NOMO-1 (cell line): ENCODE data around the gene TARDBP.
"Not testable (repeated sequence)": the region's sequence is repeated elsewhere in the genome, so short reads cannot be mapped to it uniquely, and the experiment has no call there.

Source experiments
- DNase-seq, 2 experiments: peaks; one replicate each; lab custom pipeline; 2025; ENCODE audit not compliant: unreplicated experiment in 2 of 2; lab: John Stamatoyannopoulos, UW

TARDBP gene

DNA sequence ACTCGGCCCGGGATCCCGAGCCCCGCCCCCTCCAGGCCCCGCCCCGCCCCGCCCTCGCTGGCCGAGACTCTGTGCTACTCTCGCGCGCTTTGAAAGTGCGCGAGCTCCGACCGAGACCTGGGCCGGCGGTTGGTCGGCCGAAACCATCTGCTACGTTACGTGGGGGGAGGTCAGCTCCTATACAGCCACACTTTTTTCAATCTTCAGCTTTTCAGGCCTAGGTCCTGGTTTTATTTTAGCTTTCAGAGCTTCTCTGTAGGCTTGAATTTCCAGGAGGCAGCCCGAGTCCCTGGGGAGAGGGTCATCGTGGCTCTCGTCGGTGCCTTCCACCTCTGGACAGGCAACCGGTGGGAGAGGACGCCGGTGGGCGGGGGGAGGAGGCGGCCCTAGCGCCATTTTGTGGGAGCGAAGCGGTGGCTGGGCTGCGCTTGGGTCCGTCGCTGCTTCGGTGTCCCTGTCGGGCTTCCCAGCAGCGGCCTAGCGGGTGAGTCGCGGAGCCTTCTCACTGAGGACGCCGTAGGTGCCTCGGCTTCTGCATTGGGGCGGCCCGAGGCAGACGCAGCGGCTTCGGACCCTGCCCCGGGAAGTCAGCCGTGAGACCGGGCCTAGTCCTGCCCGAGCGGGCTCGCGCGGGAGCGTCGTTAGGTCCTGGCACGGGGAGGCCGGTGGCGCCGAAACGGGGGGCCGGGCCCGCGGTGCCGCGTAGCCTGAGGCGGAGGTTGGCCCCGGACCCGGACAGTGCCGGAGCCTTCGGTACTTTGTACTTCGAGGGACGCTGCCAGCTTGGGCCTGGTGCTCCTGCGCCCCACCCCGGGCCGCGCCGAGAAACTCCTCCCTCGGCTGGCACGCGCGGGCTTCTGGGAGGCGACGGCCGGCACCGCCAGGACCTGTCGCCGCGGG is at the start of gene TARDBP:
TARDBP (plus strand) TSS at position 395 of the 900 bp plus-strand sequence. CDS start 1,074 bp downstream, outside the sequence.
- peak; percentile 78 to 86 for DNase-seq

GRCh38 chr1:10965546-10966226 is 46.8 kb upstream of the TARDBP start:
- peak; percentile 65 to 67 for DNase-seq

GRCh38 chr1:10967090-10967489 is 45.4 kb upstream of the TARDBP start:
- no peak for DNase-seq

DNA sequence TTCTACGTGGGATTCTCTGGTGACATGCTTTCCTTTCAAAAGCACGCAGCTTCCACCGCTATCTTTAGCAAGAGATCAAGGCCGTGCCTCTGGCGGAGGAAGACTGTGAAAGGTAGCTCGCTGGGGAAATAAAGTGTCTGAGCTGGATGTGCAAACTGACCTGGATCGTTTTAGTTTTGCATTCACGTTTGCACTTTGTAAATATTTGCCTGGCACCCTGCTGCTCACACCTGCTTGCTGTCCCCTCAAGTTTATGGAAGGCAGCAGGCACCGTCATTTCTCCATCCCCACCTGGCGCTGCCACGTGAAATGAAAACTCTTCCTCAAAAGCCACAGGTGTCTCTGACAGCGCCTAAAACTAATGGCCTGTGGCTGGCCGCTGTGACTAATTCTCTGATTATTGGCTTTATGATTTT is 44.0 kb upstream of the TARDBP start:
- DNase-seq, result no peak

- DNase-seq, result peak in 1 of 2 experiments; percentile 43
Observed at GRCh38 chr1:10969267-10969970, 43.0 kb upstream of the TARDBP start.

GRCh38 chr1:10969971-10970332 is 42.5 kb upstream of the TARDBP start:
- no peak for DNase-seq

DNA sequence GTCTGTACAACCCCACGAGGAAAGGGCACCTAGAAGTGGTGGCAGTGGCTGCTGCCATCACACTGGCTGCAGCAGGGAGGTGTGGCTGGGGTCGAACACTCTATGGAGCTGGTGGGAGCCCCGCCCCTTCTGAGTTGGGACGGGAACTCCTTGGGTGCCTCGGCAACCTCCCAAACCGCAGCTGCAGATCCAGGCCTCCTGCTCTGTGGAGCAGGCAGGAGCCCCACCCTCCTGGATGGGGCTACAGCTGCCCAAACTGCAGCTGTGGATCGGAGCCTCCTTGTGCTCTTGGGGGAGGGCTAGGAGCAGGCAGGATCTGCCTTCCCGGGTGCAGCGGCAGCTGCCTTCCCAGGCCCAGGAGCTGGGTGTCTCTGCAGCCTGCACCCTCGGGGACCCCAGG is 38.9 kb upstream of the TARDBP start:
- DNase-seq, result no peak

- no peak for DNase-seq
Observed at GRCh38 chr1:10973956-10974881, 38.2 kb upstream of the TARDBP start.

DNA sequence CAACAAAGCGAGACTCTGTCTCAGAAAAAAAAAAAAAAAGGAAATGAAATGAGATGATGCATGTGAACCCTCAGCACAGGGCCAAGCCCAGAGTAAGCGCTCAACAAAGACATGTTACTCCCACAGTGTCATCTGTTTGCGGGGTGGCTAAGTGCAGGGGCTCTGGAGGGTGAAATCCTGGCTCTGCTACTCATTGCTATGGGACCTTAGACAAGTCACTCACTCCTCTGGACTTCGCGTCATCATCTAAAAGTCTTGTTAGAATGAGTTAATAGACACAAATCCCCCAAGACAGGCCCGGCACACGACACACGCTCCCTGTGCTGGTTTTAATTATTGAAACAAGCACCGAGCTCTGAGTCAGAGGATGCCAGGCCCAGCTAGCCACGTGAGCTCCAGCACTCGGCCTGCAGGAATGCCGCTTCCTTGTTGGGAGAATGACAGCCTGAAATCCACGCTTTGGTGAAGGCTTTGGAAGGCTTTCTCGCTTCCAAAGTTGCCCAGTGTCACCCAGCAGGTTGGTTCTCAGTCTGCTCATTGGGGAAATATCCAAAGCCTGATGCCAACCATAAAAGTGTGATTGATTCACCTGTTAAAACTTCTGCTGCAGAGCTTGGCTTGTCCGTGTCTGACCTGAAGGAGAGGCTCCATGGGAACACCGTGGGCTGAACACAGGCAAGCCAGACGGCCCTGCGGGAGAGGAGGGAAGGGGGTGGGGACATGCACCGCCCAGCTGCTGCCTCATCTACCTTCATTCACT is 36.7 kb upstream of the TARDBP start:
- no peak for DNase-seq

DNA sequence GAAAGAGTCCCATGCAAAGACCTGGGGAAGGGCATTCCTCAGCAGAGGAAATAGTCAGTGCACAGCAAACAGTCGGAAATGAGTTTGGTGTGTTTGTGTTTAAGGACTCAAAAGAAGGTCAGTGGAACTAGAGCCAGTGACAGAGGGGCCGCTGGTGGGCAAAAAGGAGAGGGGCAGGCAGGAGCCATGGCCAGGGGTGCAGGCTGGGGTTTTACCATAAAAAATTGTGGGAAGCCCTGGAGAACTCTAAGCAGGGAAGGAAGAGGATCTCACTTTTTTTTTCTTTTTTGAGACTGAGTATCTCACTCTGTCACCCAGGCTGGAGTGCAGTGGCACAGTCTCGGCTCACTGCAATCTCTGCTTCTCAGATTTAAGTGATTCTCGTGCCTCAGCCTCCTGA is 33.7 kb upstream of the TARDBP start:
- DNase-seq, result no peak

DNA sequence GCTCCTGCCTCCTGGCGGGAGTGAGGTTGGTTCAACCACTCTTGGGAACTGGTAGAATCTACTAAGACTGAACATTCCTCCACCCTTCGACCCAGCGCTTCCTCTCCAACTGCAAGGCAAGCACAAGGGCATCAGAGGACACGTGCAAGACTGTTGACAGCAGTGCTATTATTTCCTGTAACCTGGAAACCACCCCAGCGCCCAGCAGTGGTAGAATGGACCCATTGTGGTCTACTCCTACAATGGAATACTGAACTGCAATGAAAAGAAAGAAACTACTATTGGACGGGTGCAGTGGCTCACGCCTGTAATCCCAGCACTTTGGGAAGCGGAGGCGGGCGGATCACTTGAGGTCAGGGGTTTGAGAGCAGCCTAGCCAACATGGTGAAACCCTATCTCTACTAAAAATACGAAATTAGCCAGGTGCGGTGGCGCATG is 33.0 kb upstream of the TARDBP start:
- DNase-seq, result no peak

- no peak for DNase-seq
Observed at GRCh38 chr1:10980094-10980577, 32.3 kb upstream of the TARDBP start.

DNA sequence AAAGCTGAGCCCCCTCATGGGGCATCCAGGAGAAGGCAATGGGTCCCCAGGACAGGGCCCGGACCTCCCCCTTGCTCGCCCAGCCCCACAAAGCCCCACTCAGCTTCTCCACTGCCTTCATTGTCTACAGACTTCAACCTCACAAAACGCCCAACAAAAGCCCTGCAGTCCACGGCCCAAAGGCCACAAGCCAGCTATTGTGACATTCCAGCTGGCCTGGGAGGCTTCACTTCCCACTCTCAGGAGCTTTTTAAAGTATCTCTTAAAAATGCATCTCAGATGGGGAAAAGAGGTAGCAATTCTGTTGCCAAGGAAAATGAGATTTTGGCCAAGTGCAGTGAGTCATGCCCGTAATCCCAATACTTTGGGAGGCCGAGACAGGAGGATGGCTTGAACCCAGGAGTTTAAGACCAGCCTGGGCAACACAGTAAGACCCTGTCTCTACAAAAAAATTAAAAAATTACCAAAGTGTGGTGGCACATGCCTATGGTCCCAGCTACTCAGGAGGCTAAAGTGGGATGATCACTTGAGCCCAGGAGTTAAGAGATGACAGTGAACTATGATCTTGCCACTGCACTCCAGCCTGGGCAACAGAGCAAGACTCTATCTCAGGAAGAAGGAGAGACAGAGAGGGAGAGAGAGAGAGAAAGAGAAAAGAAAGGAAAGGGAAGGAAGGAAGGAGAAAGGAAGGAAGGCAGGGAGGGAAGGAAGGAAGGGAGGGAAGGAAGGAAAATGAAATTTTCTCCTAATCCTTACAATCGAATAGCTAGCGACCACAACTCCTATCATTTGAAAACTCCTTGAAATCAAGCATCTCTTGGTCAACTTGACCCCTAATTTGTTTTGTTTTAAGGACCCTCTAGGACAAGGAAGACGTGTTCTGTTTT is 31.4 kb upstream of the TARDBP start:
- DNase-seq, result no peak

DNA sequence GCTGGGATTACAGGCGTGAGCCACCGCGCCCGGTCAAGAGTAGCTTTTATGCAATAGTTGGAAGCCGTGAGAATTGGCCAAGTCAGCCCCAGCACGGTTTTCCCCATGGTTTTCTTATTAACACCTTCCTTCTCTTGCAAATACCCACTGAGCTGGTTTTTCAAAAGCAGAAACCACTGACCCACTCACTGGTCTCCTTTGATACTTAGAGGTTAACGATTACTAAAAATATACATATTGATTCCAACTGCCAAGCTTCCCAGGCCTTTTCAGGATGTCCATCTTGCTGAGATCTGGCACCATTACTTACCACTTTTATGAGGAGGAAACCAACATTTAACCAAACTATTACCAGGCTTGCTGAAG is 25.9 kb upstream of the TARDBP start:
- DNase-seq, result no peak

- DNase-seq, result no peak
Observed at GRCh38 chr1:10987840-10988417, 24.5 kb upstream of the TARDBP start.

GRCh38 chr1:10989095-10989494 is 23.4 kb upstream of the TARDBP start:
- no peak for DNase-seq

GRCh38 chr1:10989920-10990516 is 22.4 kb upstream of the TARDBP start:
- DNase-seq, result not testable (repeated sequence)

- no peak for DNase-seq
Observed at GRCh38 chr1:10990828-10991227, 21.6 kb upstream of the TARDBP start.
